Tibial artery (tissue), 4 donors: ENCODE results near the gene SCFD2.

ENCODE experiments used
- DNase-seq, 2 donors: peaks; one replicate each; pipeline ENCODE4 v3.0.0-alpha.2; 2019
- H3K27ac ChIP-seq, 2 donors: fragments of 200-600 bp; sonication (generic) in 1 of 2; 1 replicate in 1 of 2; 2 replicates in 1 of 2; pipeline ENCODE4 v1.5.1; 2018 to 2019; ENCODE audit warnings: mild to moderate bottlenecking in 1 of 2
- H3K27me3 ChIP-seq, 2 donors: fragments of 200-600 bp; sonication (generic) in 1 of 2; one replicate each; pipeline versions ENCODE4 v1.5.1 to v1.6.0; 2016 to 2019
- H3K36me3 ChIP-seq, 3 donors: fragments of 200-600 bp; sonication (generic) in 2 of 3; one replicate each; pipeline ENCODE4 v1.5.1; 2016 to 2019; ENCODE audit warnings: mild to moderate bottlenecking in 2 of 3
- H3K4me1 ChIP-seq, 4 donors: fragments of 200-600 bp; sonication (generic) in 2 of 4; 1 replicate in 3 of 4; 2 replicates in 1 of 4; pipeline ENCODE4 v1.5.1; 2016 to 2019
- H3K4me3 ChIP-seq, 2 donors: fragments of 200-600 bp; sonication (generic) in 1 of 2; 1 replicate in 1 of 2; 2 replicates in 1 of 2; pipeline ENCODE4 v1.5.1; 2018 to 2019; ENCODE audit warnings: mild to moderate bottlenecking in 2 of 2
- H3K9me3 ChIP-seq, 3 donors: fragments of 200-600 bp; sonication (generic) in 1 of 3; one replicate each; pipeline ENCODE4 v1.5.1; 2016 to 2019
- CTCF ChIP-seq, 2 experiments: fragments of 200-600 bp in 1 of 2; fragments of 450-650 bp in 1 of 2; IDR thresholded peaks; one replicate each; pipeline ENCODE4 v1.5.1; 2017 to 2019; ENCODE audit warnings: antibody characterized with exemption in 2 of 2, mild to moderate bottlenecking in 1 of 2, moderate library complexity in 1 of 2
- intact Hi-C: fragments of 100-400 bp; cut with DNase I; formaldehyde crosslinking; loops from one replicate; pipeline ENCODE4 v1.15.0; 2023; ENCODE audit warnings: low total_unique reads

Gene SCFD2

GRCh38 chr4:53376900-53377299 lies 11.0 kb upstream of the SCFD2 start:
- intact Hi-C loops = no loop called here
- Histone ChIP-seq H3K27ac (peak overlapping the region; percentile 79 to 89), H3K4me1 (peaks cover 0 to 27% (median 16%) of the 10 kb centered on the region in 4 donors), H3K9me3 (no peaks in the 10 kb centered on the region), H3K4me3 (peak overlapping the region; percentile 71 to 87), H3K36me3 (no peaks in the 10 kb centered on the region), H3K27me3 (no peaks in the 10 kb centered on the region)
- no peak for DNase-seq
- TF ChIP-seq CTCF (IDR thresholded peaks at IDR 0.05) = no peak

- peaks cover 0 to 19% (median 13%) of the 10 kb centered on the region in 4 donors for H3K4me1 ChIP-seq
- no peak overlapping the region for H3K27ac ChIP-seq
- peaks cover 0 to 5% of the 10 kb centered on the region in 2 donors for H3K27me3 ChIP-seq
- H3K36me3 ChIP-seq = no peaks in the 10 kb centered on the region
- intact Hi-C loops = no loop called here
- H3K9me3 ChIP-seq = no peaks in the 10 kb centered on the region
- no peak overlapping the region for H3K4me3 ChIP-seq
- DNase-seq = no peak
- TF ChIP-seq CTCF (IDR thresholded peaks at IDR 0.05) = no peak
These were observed 9.0 kb upstream of the SCFD2 start for GRCh38 chr4:53374777-53375258.

- Histone ChIP-seq H3K27me3 (peaks cover 0 to 9% of the 10 kb centered on the region in 2 donors), H3K27ac (no peak overlapping the region), H3K9me3 (no peaks in the 10 kb centered on the region), H3K4me1 (peaks cover 0 to 3% (median 0%) of the 10 kb centered on the region in 4 donors), H3K4me3 (no peak overlapping the region), H3K36me3 (no peaks in the 10 kb centered on the region)
- DNase-seq = no peak
- TF ChIP-seq CTCF (IDR thresholded peaks at IDR 0.05) = no peak
- intact Hi-C loops = no loop called here
These were observed 6.1 kb upstream of the SCFD2 start for GRCh38 chr4:53371843-53372521.

GRCh38 chr4:53371049-53371448 lies 5.2 kb upstream of the SCFD2 start:
- no peak for TF ChIP-seq CTCF (IDR thresholded peaks at IDR 0.05)
- intact Hi-C loops = no loop called here
- no peaks in the 10 kb centered on the region for H3K9me3 ChIP-seq
- no peak for DNase-seq
- no peaks in the 10 kb centered on the region for H3K36me3 ChIP-seq
- H3K27me3 ChIP-seq = peaks cover 0 to 9% of the 10 kb centered on the region in 2 donors
- no peak overlapping the region for H3K4me3 ChIP-seq
- H3K4me1 ChIP-seq = peaks cover 0 to 3% (median 0%) of the 10 kb centered on the region in 4 donors
- no peak overlapping the region for H3K27ac ChIP-seq

GRCh38 chr4:53367721-53368120 lies 1.9 kb upstream of the SCFD2 start:
- TF ChIP-seq CTCF (IDR thresholded peaks at IDR 0.05) = no peak
- DNase-seq = no peak
- Histone ChIP-seq H3K9me3 (no peaks in the 10 kb centered on the region), H3K27ac (no peak overlapping the region), H3K4me1 (peaks cover 0 to 30% (median 17%) of the 10 kb centered on the region in 4 donors), H3K4me3 (no peak overlapping the region), H3K27me3 (peaks cover 0 to 9% of the 10 kb centered on the region in 2 donors), H3K36me3 (no peaks in the 10 kb centered on the region)
- intact Hi-C loops = no loop called here
